GM10266 (cell line): ENCODE data around the gene MYO1B.

Experiments
- DNase-seq: peaks from one replicate; pipeline ENCODE4 v3.0.0; 2012; ENCODE audit errors: extremely low spot score
- CTCF ChIP-seq: IDR thresholded peaks from 2 replicates; pipeline ENCODE4 v1.5.1; 2012; ENCODE audit warnings: mild to moderate bottlenecking, low read depth; ENCODE audit not compliant: control insufficient read depth, insufficient read depth; ENCODE audit errors: missing control alignments

The MYO1B gene

GRCh38 chr2:191233533-191233932 lies 11.7 kb upstream of the MYO1B start:
- TF ChIP-seq CTCF = no peak
- DNase-seq = no peak

- no peak for TF ChIP-seq CTCF
- no peak for DNase-seq
These were observed 10.8 kb upstream of the MYO1B start for GRCh38 chr2:191234376-191234775.

- no peak for TF ChIP-seq CTCF
- no peak for DNase-seq
These were observed 4.3 kb upstream of the MYO1B start for GRCh38 chr2:191240871-191241270.

- TF ChIP-seq CTCF = no peak
- no peak for DNase-seq
These were observed 3.8 kb upstream of the MYO1B start for GRCh38 chr2:191241418-191241817.

- no peak for DNase-seq
- TF ChIP-seq CTCF = no peak
These were observed 2.0 kb upstream of the MYO1B start for GRCh38 chr2:191243154-191243553.

- no peak for DNase-seq
- TF ChIP-seq CTCF = no peak
These were observed 854 bp upstream of the MYO1B start for GRCh38 chr2:191244350-191244749.

- no peak for TF ChIP-seq CTCF
- no peak for DNase-seq
These were observed 796 bp downstream of the MYO1B start for GRCh38 chr2:191245869-191246531.
